Endodermal cell (in vitro differentiated cells): ENCODE results near the gene KCNA5. TPM values are rescaled to one million over a fixed set of nuclear protein-coding genes. Genes with fewer than 3 reads are reported as not detected.

Source experiments
- DNase-seq: peaks from one replicate; pipeline ENCODE4 v3.0.0-alpha.2; 2017
- H3K27ac ChIP-seq: 2 replicates; pipeline ENCODE4 v1.5.1; 2013; ENCODE audit warnings: mild to moderate bottlenecking, low read depth, low read length, moderate library complexity
- H3K27me3 ChIP-seq: 2 replicates; pipeline ENCODE4 v1.6.1; 2013; ENCODE audit warnings: mild to moderate bottlenecking, low read length, moderate library complexity; ENCODE audit not compliant: insufficient read depth, control insufficient read depth, poor library complexity, severe bottlenecking
- H3K36me3 ChIP-seq: 2 replicates; pipeline ENCODE4 v1.7.0; 2013; ENCODE audit warnings: mild to moderate bottlenecking, low read length, moderate library complexity; ENCODE audit not compliant: control insufficient read depth, insufficient read depth
- H3K4me1 ChIP-seq: one replicate; pipeline ENCODE4 v1.7.0; 2013; ENCODE audit warnings: low read length; ENCODE audit not compliant: control insufficient read depth, insufficient read depth
- H3K4me3 ChIP-seq: 2 replicates; pipeline ENCODE4 v1.5.1; 2013; ENCODE audit warnings: mild to moderate bottlenecking, low read length, moderate library complexity
- H3K9ac ChIP-seq: 2 replicates; pipeline ENCODE4 v1.6.1; 2013; ENCODE audit warnings: mild to moderate bottlenecking, low read length, moderate library complexity; ENCODE audit not compliant: poor library complexity, severe bottlenecking; ENCODE audit errors: extremely low read depth
- H3K9me3 ChIP-seq: 2 replicates; pipeline ENCODE4 v1.6.1; 2013; ENCODE audit warnings: mild to moderate bottlenecking, low read length, moderate library complexity; ENCODE audit not compliant: control insufficient read depth
- H3K27ac Mint-ChIP-seq: 2 replicates; pipeline ENCODE4 v1.8.0; 2020; ENCODE audit warnings: mixed read lengths
- H3K27me3 Mint-ChIP-seq: 2 replicates; pipeline ENCODE4 v1.8.0; 2021; ENCODE audit warnings: mild to moderate bottlenecking, mixed read lengths; ENCODE audit not compliant: insufficient read depth
- H3K36me3 Mint-ChIP-seq: 2 replicates; pipeline ENCODE4 v1.8.0; 2020; ENCODE audit warnings: low read depth, mixed read lengths
- H3K4me1 Mint-ChIP-seq: 2 replicates; pipeline ENCODE4 v1.8.0; 2020; ENCODE audit warnings: mixed read lengths
- H3K4me3 Mint-ChIP-seq: 2 replicates; pipeline ENCODE4 v1.8.0; 2020; ENCODE audit warnings: mild to moderate bottlenecking, moderate library complexity, mixed read lengths
- H3K9me3 Mint-ChIP-seq: 2 replicates; pipeline ENCODE4 v1.8.0; 2020; ENCODE audit warnings: mild to moderate bottlenecking, mixed read lengths
- CTCF ChIP-seq: fragments of 200-600 bp; sonication (generic); conservative IDR thresholded peaks from 2 replicates; pipeline ENCODE4 v1.5.0; 2021; ENCODE audit warnings: antibody characterized with exemption, mild to moderate bottlenecking
- WGBS, 2 experiments: methylation state at CpG; one replicate each; pipeline versions ENCODE4 v1.1.5 to v1.1.7; 2013; ENCODE audit warnings: missing lambda C conversion rate in 2 of 2, mixed read lengths in 1 of 2; ENCODE audit not compliant: insufficient coverage in 1 of 2, insufficient read length in 1 of 2; 5-methylcytosine and 5-hydroxymethylcytosine counted together
- total RNA-seq, 2 donors: library from RNA; stranded (reverse); fragmentation: NEBNext Ultra II Directional in 1 of 2; extraction: Animal tissue kit (Norgen Biotek cat#: 25700) in 1 of 2; gene quantifications; 2 replicates in 1 of 2; 3 replicates in 1 of 2; pipeline ENCODE4 v1.2.1, GENCODE V29; 2021

KCNA5 gene
- total RNA-seq, 2 donors from 2014 or later = not detected

DNA sequence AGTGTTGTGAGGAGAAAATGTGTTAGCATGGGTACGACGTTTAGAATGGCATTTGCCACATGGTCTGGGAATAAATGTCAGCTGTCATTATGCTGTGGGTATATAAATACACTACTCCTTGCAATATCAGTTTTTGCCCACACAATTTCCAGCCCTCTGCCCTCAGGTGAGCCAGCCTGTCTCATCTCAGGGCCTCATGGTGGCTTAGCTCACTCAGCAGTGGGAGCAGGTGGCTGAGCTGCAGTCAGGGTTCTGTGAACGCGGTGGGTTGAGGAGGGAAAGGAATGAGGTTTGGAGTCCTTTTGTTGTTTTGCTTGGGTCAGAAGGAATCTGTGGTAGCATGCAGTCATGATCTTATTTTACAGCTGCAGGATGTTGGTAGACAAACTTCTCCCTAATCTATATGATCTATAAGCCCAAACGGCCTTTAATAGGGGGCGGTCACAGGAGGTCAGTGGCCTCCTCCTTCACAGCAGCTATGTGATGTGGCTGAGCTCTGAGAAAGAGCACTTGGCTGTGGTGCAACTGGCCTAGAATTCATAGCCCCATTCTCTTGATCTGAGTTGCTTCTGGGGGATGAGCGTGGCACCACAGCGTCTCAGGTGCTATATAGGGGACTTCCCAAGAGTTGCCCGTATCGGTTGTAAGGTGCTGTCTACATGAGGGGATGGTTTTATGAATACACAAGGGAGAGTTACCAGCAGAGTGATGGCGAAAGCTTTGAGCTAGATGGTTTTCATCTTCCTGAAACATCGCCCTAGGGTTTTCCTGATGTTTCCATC is 27.8 kb upstream of the KCNA5 start:
- Histone ChIP-seq H3K4me3 (no peak overlapping the region), H3K9me3 (no peaks in the 10 kb centered on the region), H3K9ac (no peak overlapping the region), H3K4me1 (no peaks in the 10 kb centered on the region), H3K27ac (no peak overlapping the region), H3K36me3 (no peaks in the 10 kb centered on the region), H3K27me3 (peaks cover 19% of the 10 kb centered on the region)
- no peaks in the 10 kb centered on the region for H3K36me3 Mint-ChIP-seq
- no peak overlapping the region for H3K4me3 Mint-ChIP-seq
- TF ChIP-seq CTCF = no peak
- H3K27me3 Mint-ChIP-seq = peaks cover 39% of the 10 kb centered on the region
- WGBS, 2 experiments = 93 to 96% methylated on average over 10 to 12 of the region's 12 CpGs
- no peak for DNase-seq
- H3K27ac Mint-ChIP-seq = no peak overlapping the region
- peaks cover 8% of the 10 kb centered on the region for H3K4me1 Mint-ChIP-seq
- no peaks in the 10 kb centered on the region for H3K9me3 Mint-ChIP-seq

- Histone ChIP-seq H3K9ac (no peak overlapping the region), H3K9me3 (no peaks in the 10 kb centered on the region), H3K4me1 (no peaks in the 10 kb centered on the region), H3K27me3 (peaks cover 19% of the 10 kb centered on the region), H3K36me3 (no peaks in the 10 kb centered on the region), H3K4me3 (no peak overlapping the region), H3K27ac (no peak overlapping the region)
- Mint-ChIP-seq H3K27me3 (peaks cover 41% of the 10 kb centered on the region), H3K4me1 (peaks cover 8% of the 10 kb centered on the region), H3K36me3 (no peaks in the 10 kb centered on the region), H3K9me3 (no peaks in the 10 kb centered on the region), H3K27ac (no peak overlapping the region), H3K4me3 (no peak overlapping the region)
- no peak for TF ChIP-seq CTCF
- 95 to 96% methylated on average over 5 of the region's 5 CpGs for WGBS, 2 experiments
- DNase-seq = no peak
Measured at GRCh38 chr12:5016526-5016925, 27.2 kb upstream of the KCNA5 start.

GRCh38 chr12:5017638-5018348 is 25.9 kb upstream of the KCNA5 start:
- H3K9me3 Mint-ChIP-seq = no peaks in the 10 kb centered on the region
- no peak overlapping the region for H3K27ac Mint-ChIP-seq
- H3K4me1 ChIP-seq = no peaks in the 10 kb centered on the region
- H3K9me3 ChIP-seq = no peaks in the 10 kb centered on the region
- no peak overlapping the region for H3K27ac ChIP-seq
- H3K27me3 ChIP-seq = peaks cover 12% of the 10 kb centered on the region
- no peaks in the 10 kb centered on the region for H3K36me3 ChIP-seq
- H3K4me3 Mint-ChIP-seq = no peak overlapping the region
- WGBS, 2 experiments = 88 to 90% methylated on average over 12 to 24 of the region's 24 CpGs
- peaks cover 8% of the 10 kb centered on the region for H3K4me1 Mint-ChIP-seq
- H3K27me3 Mint-ChIP-seq = peaks cover 43% of the 10 kb centered on the region
- H3K9ac ChIP-seq = no peak overlapping the region
- no peak for DNase-seq
- H3K36me3 Mint-ChIP-seq = no peaks in the 10 kb centered on the region
- TF ChIP-seq CTCF = no peak
- no peak overlapping the region for H3K4me3 ChIP-seq
